MM.1S (cell line): ENCODE data around the gene YJEFN3.

Experiments used
- DNase-seq: peaks from one replicate; pipeline ENCODE4 v3.0.0-alpha.2; 2015
- H2AFZ ChIP-seq: fragments of 300-600 bp; sonication (generic); 2 replicates; pipeline ENCODE4 v1.6.0; 2016; ENCODE audit warnings: antibody characterized with exemption, low read length
- H3F3A ChIP-seq: fragments of 300-600 bp; sonication (generic); 2 replicates; pipeline ENCODE4 v1.6.1; 2016; ENCODE audit warnings: mild to moderate bottlenecking, antibody characterized with exemption, low read length, moderate library complexity, mixed read lengths; ENCODE audit not compliant: insufficient read depth
- H3K27ac ChIP-seq: fragments of 300-600 bp; sonication (generic); 2 replicates; pipeline ENCODE4 v1.5.1; 2016; ENCODE audit warnings: mild to moderate bottlenecking, low read length
- H3K27me3 ChIP-seq: fragments of 300-600 bp; sonication (generic); replicated peaks from 2 replicates; pipeline ENCODE4 v1.6.0; 2016; ENCODE audit warnings: low read length; ENCODE audit not compliant: insufficient read depth
- H3K36me3 ChIP-seq: fragments of 300-600 bp; sonication (generic); replicated peaks from 2 replicates; pipeline ENCODE4 v1.6.1; 2016; ENCODE audit warnings: mild to moderate bottlenecking, low read length, mixed read lengths; ENCODE audit not compliant: insufficient read depth
- H3K4me1 ChIP-seq: fragments of 300-600 bp; sonication (generic); 2 replicates; pipeline ENCODE4 v1.6.1; 2016; ENCODE audit warnings: low read length, mixed read lengths
- H3K4me2 ChIP-seq: fragments of 300-600 bp; sonication (generic); 2 replicates; pipeline ENCODE4 v1.6.0; 2016; ENCODE audit warnings: low read depth, low read length
- H3K4me3 ChIP-seq: fragments of 300-600 bp; sonication (generic); 2 replicates; pipeline ENCODE4 v1.5.1; 2016; ENCODE audit warnings: low read length, mixed read lengths
- H3K79me2 ChIP-seq: fragments of 300-600 bp; sonication (generic); 2 replicates; pipeline ENCODE4 v1.6.1; 2016; ENCODE audit warnings: mixed run types, low read length, mixed read lengths
- H3K9ac ChIP-seq: fragments of 300-600 bp; sonication (generic); 2 replicates; pipeline ENCODE4 v1.6.1; 2016; ENCODE audit warnings: low read length, mixed read lengths
- H3K9me2 ChIP-seq: fragments of 300-600 bp; sonication (generic); replicated peaks from 2 replicates; pipeline ENCODE4 v1.6.1; 2016; ENCODE audit warnings: mild to moderate bottlenecking, low read length, mixed read lengths; ENCODE audit not compliant: insufficient read depth
- H3K9me3 ChIP-seq: fragments of 300-600 bp; sonication (generic); replicated peaks from 2 replicates; pipeline ENCODE4 v1.6.1; 2016; ENCODE audit warnings: mild to moderate bottlenecking, low read length, mixed read lengths; ENCODE audit not compliant: insufficient read depth
- H4K20me1 ChIP-seq: fragments of 300-600 bp; sonication (generic); 2 replicates; pipeline ENCODE4 v1.6.1; 2016; ENCODE audit warnings: mild to moderate bottlenecking, low read length, moderate library complexity, mixed read lengths; ENCODE audit not compliant: insufficient read depth
- CTCF ChIP-seq: fragments of 300-600 bp; sonication (generic); IDR thresholded peaks from 2 replicates; pipeline ENCODE4 v1.5.1; 2016; ENCODE audit warnings: antibody characterized with exemption, low read length, mixed read lengths
- EZH2 ChIP-seq: fragments of 300-600 bp; sonication (generic); optimal IDR thresholded peaks from 2 replicates; pipeline ENCODE3; 2017; ENCODE audit warnings: low read depth, mild to moderate bottlenecking, antibody characterized with exemption, low read length, mixed read lengths
- EZH2phosphoT487 ChIP-seq: fragments of 300-600 bp; sonication (generic); IDR thresholded peaks from 2 replicates; pipeline ENCODE4 v1.6.1; 2018; ENCODE audit warnings: antibody characterized with exemption, low read length

YJEFN3 gene

DNA sequence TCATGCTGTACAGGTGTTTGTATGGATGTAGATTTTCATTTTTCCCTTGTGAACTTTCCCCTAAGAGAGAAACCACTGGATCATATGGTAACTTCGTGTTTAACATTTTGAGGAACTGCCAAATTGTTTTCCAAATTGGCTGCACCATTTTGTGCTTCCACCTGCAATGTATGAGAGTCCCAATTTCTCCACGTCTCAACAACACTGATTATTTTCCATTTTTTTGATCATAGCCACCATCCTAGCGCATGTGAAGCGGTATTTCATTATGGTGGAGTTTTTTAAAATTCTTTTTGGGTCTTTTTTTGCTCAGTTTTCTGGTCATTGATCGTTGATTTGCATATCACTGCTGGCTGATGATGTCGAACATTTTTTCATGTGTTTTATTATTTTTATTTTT, 7.7 kb upstream of the YJEFN3 start:
- H3K36me3 ChIP-seq: no peaks in the 10 kb centered on the region
- DNase-seq: no peak

GRCh38 chr19:19523177-19523576, 5.5 kb upstream of the YJEFN3 start:
- DNase-seq: no peak
- Histone ChIP-seq H4K20me1 (no peaks in the 10 kb centered on the region), H3K27ac (no peak overlapping the region), H3K27me3 (no peaks in the 10 kb centered on the region), H3F3A (no peaks in the 10 kb centered on the region), H3K4me1 (no peaks in the 10 kb centered on the region), H2AFZ (no peak overlapping the region), H3K79me2 (peaks cover 31% of the 10 kb centered on the region), H3K9ac (no peak overlapping the region), H3K9me2 (no peaks in the 10 kb centered on the region), H3K4me3 (no peak overlapping the region), H3K4me2 (no peak overlapping the region), H3K9me3 (no peaks in the 10 kb centered on the region), H3K36me3 (no peaks in the 10 kb centered on the region)
- TF ChIP-seq EZH2: no peak
- TF ChIP-seq CTCF: no peak
- TF ChIP-seq EZH2phosphoT487: no peak

More for the DNA sequence above, 7.7 kb upstream of the YJEFN3 start:
- Histone ChIP-seq H3K4me2 (no peak overlapping the region), H3K27ac (no peak overlapping the region), H3K4me1 (peaks cover 3% of the 10 kb centered on the region; the same call in 1 of the 2 replicates), H3K79me2 (peaks cover 53% of the 10 kb centered on the region), H4K20me1 (no peaks in the 10 kb centered on the region), H3K9me3 (no peaks in the 10 kb centered on the region), H2AFZ (no peak overlapping the region), H3K27me3 (no peaks in the 10 kb centered on the region), H3F3A (peaks cover 10% of the 10 kb centered on the region; the same call in 1 of the 2 replicates), H3K9ac (no peak overlapping the region), H3K4me3 (no peak overlapping the region), H3K9me2 (no peaks in the 10 kb centered on the region)
- TF ChIP-seq EZH2phosphoT487 (no peak), CTCF (no peak), EZH2 (no peak)

DNA sequence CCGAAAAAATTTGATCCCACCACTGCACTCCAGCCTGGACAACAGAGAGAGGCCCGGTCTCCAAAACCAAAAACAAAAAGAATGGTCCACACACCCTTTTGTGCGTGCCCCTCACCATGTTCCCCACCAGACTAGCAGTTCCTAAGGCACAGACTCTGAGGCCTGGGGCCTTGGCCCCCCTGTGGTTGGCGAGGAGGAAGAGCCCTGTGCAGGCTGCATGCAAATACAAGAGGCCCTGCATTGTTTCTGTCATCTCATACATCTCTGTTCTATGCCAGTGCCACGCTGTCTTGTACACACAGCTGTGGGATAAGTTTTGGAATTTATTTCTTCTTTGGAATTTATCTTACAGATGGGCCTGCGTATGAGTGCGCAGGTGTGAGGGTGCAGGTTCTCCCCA, 4.7 kb upstream of the YJEFN3 start:
- Histone ChIP-seq H4K20me1 (no peaks in the 10 kb centered on the region), H3F3A (no peaks in the 10 kb centered on the region), H3K9me3 (no peaks in the 10 kb centered on the region), H3K4me3 (no peak overlapping the region), H3K4me1 (no peaks in the 10 kb centered on the region), H3K9me2 (no peaks in the 10 kb centered on the region), H3K36me3 (no peaks in the 10 kb centered on the region), H3K79me2 (peaks cover 29% of the 10 kb centered on the region), H3K27me3 (no peaks in the 10 kb centered on the region), H2AFZ (no peak overlapping the region), H3K27ac (no peak overlapping the region), H3K4me2 (no peak overlapping the region), H3K9ac (no peak overlapping the region)
- no peak for TF ChIP-seq EZH2
- DNase-seq: no peak

DNA sequence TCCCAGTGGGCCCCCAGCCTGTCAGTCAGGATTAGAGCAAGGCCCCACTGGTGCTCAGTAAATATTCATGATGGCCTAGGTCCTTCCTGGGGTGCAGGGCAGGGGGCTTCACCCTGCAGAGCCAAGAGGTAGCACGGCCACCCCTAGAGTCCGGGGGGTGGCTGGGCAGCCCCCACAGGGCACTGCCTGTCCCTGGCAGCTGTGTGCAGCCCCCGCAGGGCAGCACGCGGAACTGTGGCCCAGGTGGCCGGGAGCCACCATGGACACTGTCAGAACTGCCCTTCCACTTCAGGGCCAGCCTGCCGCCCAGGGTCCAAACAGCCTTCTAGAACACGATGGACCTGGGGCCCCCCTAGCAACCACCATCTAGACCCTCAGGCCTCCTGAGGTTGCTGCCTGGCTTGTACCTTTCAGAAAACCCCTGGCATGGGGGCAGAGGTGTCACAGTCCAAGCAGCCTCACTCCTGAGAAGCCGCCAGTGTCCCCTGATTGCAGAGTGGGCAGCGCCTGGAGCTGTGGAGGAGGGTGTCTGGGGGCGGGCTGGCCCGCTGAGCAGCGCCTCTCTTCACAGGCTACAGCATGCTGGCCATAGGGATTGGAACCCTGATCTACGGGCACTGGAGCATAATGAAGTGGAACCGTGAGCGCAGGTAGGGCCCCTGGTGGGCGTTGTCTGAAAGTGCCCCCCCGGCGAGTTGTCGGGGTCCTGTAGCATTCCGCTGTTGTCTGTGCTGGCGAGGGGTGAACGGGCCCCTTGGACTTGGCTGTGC, 2.9 kb upstream of the YJEFN3 start:
- no peaks in the 10 kb centered on the region for H3F3A ChIP-seq
- H3K27ac ChIP-seq: no peak overlapping the region
- TF ChIP-seq CTCF (no peak), EZH2phosphoT487 (no peak), EZH2 (no peak)
- no peak overlapping the region for H2AFZ ChIP-seq
- no peaks in the 10 kb centered on the region for H3K9me2 ChIP-seq
- no peak overlapping the region for H3K4me2 ChIP-seq
- DNase-seq: no peak
- H3K9me3 ChIP-seq: no peaks in the 10 kb centered on the region
- no peaks in the 10 kb centered on the region for H3K27me3 ChIP-seq
- no peaks in the 10 kb centered on the region for H3K4me1 ChIP-seq
- H3K9ac ChIP-seq: no peak overlapping the region
- peaks cover 13% of the 10 kb centered on the region for H3K79me2 ChIP-seq
- H4K20me1 ChIP-seq: no peaks in the 10 kb centered on the region
- no peak overlapping the region for H3K4me3 ChIP-seq
- no peaks in the 10 kb centered on the region for H3K36me3 ChIP-seq
